GM12878 (cell line): ENCODE measurements around the gene HNRNPH3. TPM values are rescaled to one million over a fixed set of nuclear protein-coding genes. Genes with fewer than 3 reads are reported as not detected.

Experiments used
- ATAC-seq: fragments of 200-7000 bp; cut with Tn5 transposase; 3 replicates; pipeline ENCODE4 v1.9.1; 2020; ENCODE audit warnings: mild to moderate bottlenecking, moderate library complexity
- BruUV-seq: library from RNA; stranded (reverse); fragments of 400-500 nt; replicated peaks from 2 replicates; lab custom pipeline; 2021; lab: Mats Ljungman, UMichigan
- CTCF ChIA-PET: fragments of 300-600 bp; sonication (Branson Sonifier 250); formaldehyde crosslinking; extraction: SDS; loops from one replicate; lab custom pipeline; 2021; ENCODE audit warnings: inconsistent platforms; lab: Yijun Ruan, JAX
- POLR2A ChIA-PET: fragments of 350-600 bp; formaldehyde crosslinking; extraction: SDS; loops from one replicate; lab custom pipeline; 2021; ENCODE audit warnings: inconsistent platforms; lab: Charles Lee
- RAD21 ChIA-PET: fragments of 300-600 bp; sonication (Branson Sonifier 250); formaldehyde crosslinking; loops from one replicate; lab custom pipeline; 2023; ENCODE audit warnings: antibody characterized with exemption; ENCODE audit not compliant: unreplicated experiment; lab: Charles Lee
- SMC1A ChIA-PET: fragments of 300-600 bp; sonication (Branson Sonifier 250); formaldehyde crosslinking; loops from one replicate; lab custom pipeline; 2023; ENCODE audit not compliant: unreplicated experiment, uncharacterized antibody; lab: Charles Lee
- DNase-seq: peaks from one replicate; pipeline ENCODE4 v3.0.0-alpha.2; 2011; ENCODE audit warnings: low read depth, low spot score
- FAIRE-seq: peaks from 3 replicates; lab custom pipeline; 2011; peaks lifted over from hg19 to GRCh38; lab: Jason Lieb, UNC
- H2AFZ ChIP-seq: 2 replicates; pipeline ENCODE4 v1.6.0; 2011; ENCODE audit warnings: low read depth, low read length, control low read depth; ENCODE audit not compliant: control insufficient read depth
- H3K27ac ChIP-seq: 2 replicates; pipeline ENCODE4 v1.5.1; 2011; ENCODE audit warnings: control low read depth; ENCODE audit not compliant: control insufficient read depth, insufficient read depth
- H3K27me3 ChIP-seq, 2 experiments: replicated peaks in 1 of 2; 2 replicates each; pipeline versions ENCODE4 v1.6.0 to v1.6.1; 2011; ENCODE audit warnings: low read length in 1 of 2; ENCODE audit not compliant: control insufficient read depth in 2 of 2, insufficient read depth in 2 of 2
- H3K36me3 ChIP-seq, 2 experiments: 2 replicates each; pipeline ENCODE4 v1.5.1; 2011; ENCODE audit warnings: low read length in 1 of 2; ENCODE audit not compliant: control insufficient read depth in 2 of 2, insufficient read depth in 2 of 2
- H3K4me1 ChIP-seq: 2 replicates; pipeline ENCODE4 v1.6.1; 2011; ENCODE audit warnings: mild to moderate bottlenecking, low read length, moderate library complexity, mixed read lengths; ENCODE audit not compliant: control insufficient read depth, insufficient read depth
- H3K4me2 ChIP-seq: 2 replicates; pipeline ENCODE4 v1.6.0; 2011; ENCODE audit warnings: control low read depth; ENCODE audit not compliant: control insufficient read depth, insufficient read depth
- H3K4me3 ChIP-seq: fragments of 200-600 bp; sonication (generic); 2 replicates; pipeline ENCODE4 v1.5.1; 2016
- H3K79me2 ChIP-seq: 2 replicates; pipeline ENCODE4 v1.6.0; 2011; ENCODE audit warnings: low read length; ENCODE audit not compliant: control insufficient read depth, insufficient read depth
- H3K9ac ChIP-seq: 2 replicates; pipeline ENCODE4 v1.8.0; 2011; ENCODE audit warnings: low read length, control low read depth, mixed read lengths; ENCODE audit not compliant: control insufficient read depth, insufficient read depth
- H3K9me3 ChIP-seq: replicated peaks from 3 replicates; pipeline ENCODE4 v1.5.1; 2011; ENCODE audit warnings: mild to moderate bottlenecking, low read length; ENCODE audit not compliant: control insufficient read depth, insufficient read depth
- H4K20me1 ChIP-seq: 2 replicates; pipeline ENCODE4 v1.6.0; 2011; ENCODE audit not compliant: control insufficient read depth, insufficient read depth
- KAT2A ChIP-seq: conservative IDR thresholded peaks from 2 replicates; pipeline ENCODE4 v1.6.1; 2011; ENCODE audit warnings: low read depth, low read length; ENCODE audit not compliant: control insufficient read depth
- MTA2 ChIP-seq: fragments of 450-650 bp; IDR thresholded peaks from 2 replicates; pipeline ENCODE4 v1.6.1; 2016; ENCODE audit warnings: low read depth, mild to moderate bottlenecking, moderate library complexity
- RELA ChIP-seq: fragments of 450-650 bp; IDR thresholded peaks from 2 replicates; pipeline ENCODE4 v1.8.0; 2014; ENCODE audit warnings: borderline replicate concordance; ENCODE audit not compliant: partially characterized antibody
- SP1 ChIP-seq: IDR thresholded peaks from one replicate; pipeline ENCODE4 v1.6.1; 2011; ENCODE audit warnings: low read depth, low read length
- STAT3 ChIP-seq: IDR thresholded peaks from 2 replicates; pipeline ENCODE4 v1.6.1; 2011; ENCODE audit warnings: low read depth, low read length, improper control_type of control experiment
- TAF1 ChIP-seq: IDR thresholded peaks from 2 replicates; pipeline ENCODE4 v1.6.1; 2011; ENCODE audit warnings: mild to moderate bottlenecking, low read depth, low read length, borderline replicate concordance
- TCF12 ChIP-seq: IDR thresholded peaks from 2 replicates; pipeline ENCODE4 v1.6.1; 2011; ENCODE audit warnings: low read depth, mild to moderate bottlenecking, low read length
- ZNF217 ChIP-seq: fragments of 450-650 bp; IDR thresholded peaks from 2 replicates; pipeline ENCODE4 v1.6.1; 2017; ENCODE audit warnings: antibody characterized with exemption, mild to moderate bottlenecking
- ZSCAN29 ChIP-seq: fragments of 450-650 bp; IDR thresholded peaks from 2 replicates; pipeline ENCODE4 v1.6.1; 2017; ENCODE audit warnings: mild to moderate bottlenecking, moderate library complexity
- WGBS: methylation state at CpG from one replicate; pipeline ENCODE4 v1.1.6; 2016; ENCODE audit warnings: low lambda C conversion rate; ENCODE audit not compliant: insufficient replicate concordance, insufficient coverage; ENCODE audit errors: missing lambda C conversion rate; 5-methylcytosine and 5-hydroxymethylcytosine counted together
- in situ Hi-C: fragments of 300-500 bp; cut with MboI; formaldehyde crosslinking; loops from 9 replicates; pipeline ENCODE4 v1.14.3; 2018; ENCODE audit warnings: mixed read lengths
- intact Hi-C: fragments of 100-400 bp; cut with micrococcal nuclease; formaldehyde crosslinking; loops from one replicate; pipeline ENCODE4 v1.14.2; 2022; ENCODE audit not compliant: unreplicated experiment
- polyA plus RNA-seq, 11 experiments: library from polyadenylated mRNA; depleted of rRNA in 4 of 11; unstranded in 6 of 11; stranded (reverse) in 5 of 11; fragments of >200 nt; fragmentation: Nextera tagmentation in 4 of 11; fragmentation: Illumina TruSeq in 1 of 11; extraction: Ambion mirVana in 4 of 11; extraction: Trizol in 1 of 11; gene quantifications; 1 replicate in 1 of 11; 2 replicates in 10 of 11; pipeline versions ENCODE4 v1.2.1 to v1.2.3, GENCODE V29; 2011 to 2016; ENCODE audit warnings: inconsistent platforms in 2 of 11, missing spikeins in 2 of 11, low read depth in 1 of 11
- total RNA-seq, 4 experiments: library from RNA; depleted of rRNA in 3 of 4; stranded (reverse); fragments of >200 nt in 3 of 4; fragmentation: Illumina TruSeq in 1 of 4; extraction: Trizol in 1 of 4; gene quantifications; 2 replicates each; pipeline versions ENCODE4 v1.2.1 to v1.2.3, GENCODE V29; 2013 to 2021
- TF ChIP-seq, protein P1 (sequence below): fragments of 450-650 bp; conservative IDR thresholded peaks from 2 replicates; pipeline ENCODE4 v1.6.1; 2017; ENCODE audit warnings: mild to moderate bottlenecking, moderate library complexity
- TF ChIP-seq, protein P2 (sequence below): IDR thresholded peaks from 2 replicates; pipeline ENCODE4 v1.6.1; 2011; ENCODE audit warnings: borderline replicate concordance, low read depth, mild to moderate bottlenecking, moderate library complexity, mixed read lengths, low read length; ENCODE audit not compliant: insufficient read depth; ENCODE audit errors: extremely low read length
- TF ChIP-seq, protein P3 (sequence below): IDR thresholded peaks from 2 replicates; pipeline ENCODE4 v1.6.1; 2011; ENCODE audit warnings: mild to moderate bottlenecking, low read depth, low read length, moderate library complexity; ENCODE audit not compliant: insufficient replicate concordance
- TF ChIP-seq, protein P4 (sequence below): fragments of 450-650 bp; IDR thresholded peaks from 2 replicates; pipeline ENCODE4 v1.6.1; 2014; ENCODE audit warnings: mild to moderate bottlenecking
- TF ChIP-seq, protein P5 (sequence below): fragments of 150-350 bp; IDR thresholded peaks from 2 replicates; pipeline ENCODE4 v1.6.1; 2014; ENCODE audit warnings: mild to moderate bottlenecking, low read depth, low read length

Gene HNRNPH3
- total and polyA plus RNA-seq, 10 of the 15 experiments (the other 5 are each of a cell fraction or from before 2014, with no cell fraction given) = 20.1 to 292 (median 121) TPM

DNA sequence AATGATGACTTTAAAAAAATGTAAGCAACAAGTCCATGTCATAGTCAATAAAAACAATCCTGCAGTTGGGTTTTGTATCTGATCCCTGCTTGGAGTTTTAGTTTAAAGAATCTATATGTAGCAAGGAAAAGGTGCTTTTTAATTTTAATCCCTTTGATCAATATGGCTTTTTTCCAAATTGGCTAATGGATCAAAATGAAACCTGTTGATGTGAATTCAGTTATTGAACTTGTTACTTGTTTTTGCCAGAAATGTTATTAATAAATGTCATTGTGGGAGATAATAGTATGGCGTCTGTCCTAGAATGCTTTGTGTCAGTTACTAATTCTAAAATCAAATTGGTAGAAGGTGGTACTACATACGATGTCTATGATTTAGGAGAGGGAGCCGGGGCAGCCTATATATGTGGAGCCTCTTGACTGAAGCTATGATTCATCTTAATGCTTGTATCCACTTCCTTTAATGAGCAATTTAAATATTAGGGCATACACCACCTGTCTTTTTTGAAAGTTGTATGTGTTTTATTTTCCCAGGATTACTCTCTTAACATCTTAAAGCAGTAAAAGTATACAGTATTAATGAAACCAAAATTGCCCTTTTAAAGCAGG, 11.1 kb downstream of the HNRNPH3 start:
- H3K4me1 ChIP-seq = no peaks in the 10 kb centered on the region; the same call in 1 of the 2 replicates
- peak; percentile 23 for ATAC-seq
- SMC1A ChIA-PET = no interaction called here
- 100% methylated on average over 3 of the region's 3 CpGs for WGBS
- intact Hi-C loops = no loop called here
- POLR2A ChIA-PET = interaction anchor here (0.5 to 1.5 kb wide), 2 partner anchors 11 to 134 kb away, joined by 3 to 7 read pairs; partner anchors contain the start of gene HNRNPH3
- no peak for FAIRE-seq
- no peak overlapping the region for H3K27ac ChIP-seq
- peaks cover 27% of the 10 kb centered on the region for H3K79me2 ChIP-seq
- RAD21 ChIA-PET = no interaction called here
- H4K20me1 ChIP-seq = no peaks in the 10 kb centered on the region
- no peak overlapping the region for H2AFZ ChIP-seq
- H3K9ac ChIP-seq = no peak overlapping the region
- CTCF ChIA-PET = interaction anchor here (1.1 kb wide), 1 partner anchor 9 kb away, joined by 4 read pairs; no protein-coding TSS in a partner anchor
- no peak overlapping the region for H3K4me3 ChIP-seq
- no peaks in the 10 kb centered on the region for H3K27me3 ChIP-seq
- no peaks in the 10 kb centered on the region for H3K9me3 ChIP-seq
- BruUV-seq = no TSS peak
- no peak overlapping the region for H3K4me2 ChIP-seq
- in situ Hi-C loops = no loop called here
- DNase-seq = no peak
- peaks cover 6 to 45% of the 10 kb centered on the region in 2 experiments for H3K36me3 ChIP-seq
- no peak for TF ChIP-seq KAT2A
- TF ChIP-seq, protein P1, sequence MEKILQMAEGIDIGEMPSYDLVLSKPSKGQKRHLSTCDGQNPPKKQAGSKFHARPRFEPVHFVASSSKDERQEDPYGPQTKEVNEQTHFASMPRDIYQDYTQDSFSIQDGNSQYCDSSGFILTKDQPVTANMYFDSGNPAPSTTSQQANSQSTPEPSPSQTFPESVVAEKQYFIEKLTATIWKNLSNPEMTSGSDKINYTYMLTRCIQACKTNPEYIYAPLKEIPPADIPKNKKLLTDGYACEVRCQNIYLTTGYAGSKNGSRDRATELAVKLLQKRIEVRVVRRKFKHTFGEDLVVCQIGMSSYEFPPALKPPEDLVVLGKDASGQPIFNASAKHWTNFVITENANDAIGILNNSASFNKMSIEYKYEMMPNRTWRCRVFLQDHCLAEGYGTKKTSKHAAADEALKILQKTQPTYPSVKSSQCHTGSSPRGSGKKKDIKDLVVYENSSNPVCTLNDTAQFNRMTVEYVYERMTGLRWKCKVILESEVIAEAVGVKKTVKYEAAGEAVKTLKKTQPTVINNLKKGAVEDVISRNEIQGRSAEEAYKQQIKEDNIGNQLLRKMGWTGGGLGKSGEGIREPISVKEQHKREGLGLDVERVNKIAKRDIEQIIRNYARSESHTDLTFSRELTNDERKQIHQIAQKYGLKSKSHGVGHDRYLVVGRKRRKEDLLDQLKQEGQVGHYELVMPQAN = no peak
- TF ChIP-seq TAF1 = no peak
- TF ChIP-seq, protein P2, sequence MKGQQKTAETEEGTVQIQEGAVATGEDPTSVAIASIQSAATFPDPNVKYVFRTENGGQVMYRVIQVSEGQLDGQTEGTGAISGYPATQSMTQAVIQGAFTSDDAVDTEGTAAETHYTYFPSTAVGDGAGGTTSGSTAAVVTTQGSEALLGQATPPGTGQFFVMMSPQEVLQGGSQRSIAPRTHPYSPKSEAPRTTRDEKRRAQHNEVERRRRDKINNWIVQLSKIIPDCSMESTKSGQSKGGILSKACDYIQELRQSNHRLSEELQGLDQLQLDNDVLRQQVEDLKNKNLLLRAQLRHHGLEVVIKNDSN = no peak
- TF ChIP-seq ZSCAN29 = no peak
- TF ChIP-seq, protein P3, sequence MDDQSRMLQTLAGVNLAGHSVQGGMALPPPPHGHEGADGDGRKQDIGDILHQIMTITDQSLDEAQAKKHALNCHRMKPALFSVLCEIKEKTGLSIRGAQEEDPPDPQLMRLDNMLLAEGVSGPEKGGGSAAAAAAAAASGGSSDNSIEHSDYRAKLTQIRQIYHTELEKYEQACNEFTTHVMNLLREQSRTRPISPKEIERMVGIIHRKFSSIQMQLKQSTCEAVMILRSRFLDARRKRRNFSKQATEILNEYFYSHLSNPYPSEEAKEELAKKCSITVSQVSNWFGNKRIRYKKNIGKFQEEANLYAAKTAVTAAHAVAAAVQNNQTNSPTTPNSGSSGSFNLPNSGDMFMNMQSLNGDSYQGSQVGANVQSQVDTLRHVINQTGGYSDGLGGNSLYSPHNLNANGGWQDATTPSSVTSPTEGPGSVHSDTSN = no peak
- TF ChIP-seq ZNF217 = no peak
- no peak for TF ChIP-seq STAT3
- TF ChIP-seq TCF12 = no peak
- no peak for TF ChIP-seq MTA2
- TF ChIP-seq, protein P4, sequence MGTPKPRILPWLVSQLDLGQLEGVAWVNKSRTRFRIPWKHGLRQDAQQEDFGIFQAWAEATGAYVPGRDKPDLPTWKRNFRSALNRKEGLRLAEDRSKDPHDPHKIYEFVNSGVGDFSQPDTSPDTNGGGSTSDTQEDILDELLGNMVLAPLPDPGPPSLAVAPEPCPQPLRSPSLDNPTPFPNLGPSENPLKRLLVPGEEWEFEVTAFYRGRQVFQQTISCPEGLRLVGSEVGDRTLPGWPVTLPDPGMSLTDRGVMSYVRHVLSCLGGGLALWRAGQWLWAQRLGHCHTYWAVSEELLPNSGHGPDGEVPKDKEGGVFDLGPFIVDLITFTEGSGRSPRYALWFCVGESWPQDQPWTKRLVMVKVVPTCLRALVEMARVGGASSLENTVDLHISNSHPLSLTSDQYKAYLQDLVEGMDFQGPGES = no peak
- TF ChIP-seq, protein P5, sequence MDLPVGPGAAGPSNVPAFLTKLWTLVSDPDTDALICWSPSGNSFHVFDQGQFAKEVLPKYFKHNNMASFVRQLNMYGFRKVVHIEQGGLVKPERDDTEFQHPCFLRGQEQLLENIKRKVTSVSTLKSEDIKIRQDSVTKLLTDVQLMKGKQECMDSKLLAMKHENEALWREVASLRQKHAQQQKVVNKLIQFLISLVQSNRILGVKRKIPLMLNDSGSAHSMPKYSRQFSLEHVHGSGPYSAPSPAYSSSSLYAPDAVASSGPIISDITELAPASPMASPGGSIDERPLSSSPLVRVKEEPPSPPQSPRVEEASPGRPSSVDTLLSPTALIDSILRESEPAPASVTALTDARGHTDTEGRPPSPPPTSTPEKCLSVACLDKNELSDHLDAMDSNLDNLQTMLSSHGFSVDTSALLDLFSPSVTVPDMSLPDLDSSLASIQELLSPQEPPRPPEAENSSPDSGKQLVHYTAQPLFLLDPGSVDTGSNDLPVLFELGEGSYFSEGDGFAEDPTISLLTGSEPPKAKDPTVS = no peak
- TF ChIP-seq SP1 = no peak
- no peak for TF ChIP-seq RELA
